AG10803 (cell line): ENCODE measurements around the gene KBTBD4.

Experiments used
- DNase-seq: peaks from one replicate; pipeline ENCODE4 v3.0.0; 2010; ENCODE audit warnings: low read depth
- H3K4me3 ChIP-seq: 2 replicates; pipeline ENCODE4 v1.5.1; 2011; ENCODE audit warnings: mild to moderate bottlenecking, low read length, control low read depth
- TF ChIP-seq, protein P1 (sequence below): conservative IDR thresholded peaks from 2 replicates; pipeline ENCODE4 v1.5.1; 2011; ENCODE audit warnings: mild to moderate bottlenecking, low read length, control low read depth, inconsistent platforms

The KBTBD4 gene

DNA sequence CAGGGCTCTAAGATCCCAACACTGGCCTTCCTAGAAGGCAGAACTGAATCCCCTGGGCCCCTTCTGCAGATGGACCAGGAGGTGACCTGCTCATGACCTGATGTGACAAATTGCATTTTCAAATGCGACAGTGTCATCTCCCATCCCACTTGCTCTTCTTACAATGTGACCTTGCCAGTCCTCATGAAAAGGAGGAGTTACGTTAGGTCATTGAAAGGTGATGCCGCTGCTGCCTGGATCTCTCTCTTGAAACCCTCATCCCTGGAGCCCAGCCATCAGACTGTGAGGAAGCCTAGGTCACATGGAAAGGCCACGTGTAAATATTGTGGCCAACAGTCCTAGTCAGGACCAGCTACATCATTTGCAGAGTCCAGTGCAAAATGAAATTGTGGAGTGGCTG, 21.1 kb upstream of the KBTBD4 start:
- H3K4me3 ChIP-seq, result no peak overlapping the region
- TF ChIP-seq, protein P1, sequence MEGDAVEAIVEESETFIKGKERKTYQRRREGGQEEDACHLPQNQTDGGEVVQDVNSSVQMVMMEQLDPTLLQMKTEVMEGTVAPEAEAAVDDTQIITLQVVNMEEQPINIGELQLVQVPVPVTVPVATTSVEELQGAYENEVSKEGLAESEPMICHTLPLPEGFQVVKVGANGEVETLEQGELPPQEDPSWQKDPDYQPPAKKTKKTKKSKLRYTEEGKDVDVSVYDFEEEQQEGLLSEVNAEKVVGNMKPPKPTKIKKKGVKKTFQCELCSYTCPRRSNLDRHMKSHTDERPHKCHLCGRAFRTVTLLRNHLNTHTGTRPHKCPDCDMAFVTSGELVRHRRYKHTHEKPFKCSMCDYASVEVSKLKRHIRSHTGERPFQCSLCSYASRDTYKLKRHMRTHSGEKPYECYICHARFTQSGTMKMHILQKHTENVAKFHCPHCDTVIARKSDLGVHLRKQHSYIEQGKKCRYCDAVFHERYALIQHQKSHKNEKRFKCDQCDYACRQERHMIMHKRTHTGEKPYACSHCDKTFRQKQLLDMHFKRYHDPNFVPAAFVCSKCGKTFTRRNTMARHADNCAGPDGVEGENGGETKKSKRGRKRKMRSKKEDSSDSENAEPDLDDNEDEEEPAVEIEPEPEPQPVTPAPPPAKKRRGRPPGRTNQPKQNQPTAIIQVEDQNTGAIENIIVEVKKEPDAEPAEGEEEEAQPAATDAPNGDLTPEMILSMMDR, result no peak
- DNase-seq, result no peak

DNA sequence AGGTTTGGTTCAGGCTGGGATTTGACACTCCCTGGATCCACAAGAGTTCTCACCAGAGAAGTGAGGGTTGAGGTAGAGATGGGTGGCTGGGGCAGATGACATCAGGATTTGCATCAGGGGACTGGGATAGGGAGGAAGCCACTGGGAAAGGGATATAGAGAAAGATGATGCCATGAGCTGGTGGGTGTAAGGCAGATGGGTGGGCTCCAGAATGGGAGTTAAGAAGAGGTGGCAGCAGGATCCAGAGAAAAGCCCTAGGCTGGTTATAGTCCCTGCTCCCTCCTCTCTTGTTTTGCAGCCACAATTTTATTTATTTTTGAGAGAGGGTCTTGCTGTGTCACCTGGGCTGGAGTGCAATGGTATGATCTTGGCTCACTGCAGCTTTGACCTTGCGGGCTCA, 17.2 kb upstream of the KBTBD4 start:
- no peak for DNase-seq
- H3K4me3 ChIP-seq, result no peak overlapping the region
- TF ChIP-seq, protein P1, result no peak

DNA sequence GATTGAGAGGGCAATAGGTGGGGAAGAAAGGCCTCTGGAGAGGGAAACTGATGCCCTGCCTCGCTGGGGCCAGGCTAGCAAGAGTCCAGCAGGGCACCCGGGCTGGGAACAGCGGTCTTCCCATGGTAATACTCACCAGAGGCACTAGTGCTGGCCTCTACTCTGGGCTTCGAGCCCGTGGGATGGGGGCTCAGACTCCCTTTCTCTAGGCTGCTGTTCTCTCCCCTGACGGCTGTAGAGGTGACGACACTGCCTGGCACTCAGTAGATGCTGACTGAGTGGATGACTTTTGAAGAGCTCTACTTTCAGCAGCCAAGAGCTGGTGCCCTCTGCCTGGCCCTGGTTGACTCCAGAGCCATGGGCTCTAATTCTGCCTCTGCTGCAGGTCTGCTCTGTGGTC, 16.3 kb upstream of the KBTBD4 start:
- TF ChIP-seq, protein P1, result no peak
- no peak overlapping the region for H3K4me3 ChIP-seq
- no peak for DNase-seq

DNA sequence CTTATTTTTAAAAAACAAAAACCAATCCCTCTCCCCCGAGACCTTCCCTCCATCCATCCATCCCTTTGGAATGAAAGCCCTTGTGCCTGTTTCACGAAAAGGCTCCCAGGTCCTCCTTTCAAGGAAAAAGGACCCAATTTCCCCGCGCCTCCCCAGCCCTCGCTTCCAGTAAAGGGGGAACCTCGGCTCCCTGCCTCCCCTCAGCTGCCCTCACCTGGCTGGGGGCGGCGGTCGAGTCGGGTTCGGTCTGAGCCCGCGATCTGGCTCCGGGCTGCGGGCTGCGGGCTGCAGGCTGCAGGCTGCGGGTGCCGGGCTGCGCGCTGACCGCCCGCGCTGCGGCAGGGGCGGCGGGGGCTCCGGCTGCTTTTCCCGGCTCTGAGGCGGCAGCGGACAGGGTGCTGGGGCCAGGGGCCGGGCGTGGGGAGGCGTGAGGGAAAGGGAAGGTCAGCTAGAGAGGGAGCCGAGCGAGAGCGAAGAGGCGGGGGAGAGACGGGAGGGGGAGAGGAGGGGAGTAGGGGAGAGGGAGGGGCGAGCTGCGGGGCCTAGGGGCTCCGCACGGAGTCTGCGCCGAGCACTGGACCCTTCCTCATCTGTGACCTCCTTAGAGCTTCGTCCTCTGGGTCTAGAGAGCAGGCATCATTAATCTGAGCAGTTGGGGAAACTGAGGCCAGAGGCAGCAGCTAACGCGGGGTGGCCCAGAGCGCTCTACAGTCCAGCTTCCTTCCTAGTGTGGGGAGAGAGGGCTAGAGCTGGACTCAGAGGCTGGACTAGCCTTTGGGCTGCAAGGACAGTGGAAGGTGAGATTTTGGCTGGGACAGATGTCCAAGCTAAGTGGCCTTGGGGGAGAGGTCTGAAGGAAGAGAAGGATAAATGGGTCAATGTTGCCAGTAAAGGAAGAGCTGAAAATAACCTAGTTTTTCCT, 15.4 kb upstream of the KBTBD4 start, which contains the start of gene C1QTNF4:
Gene C1QTNF4 (minus strand): TSS at position 478 of the 922 bp plus-strand sequence. CDS start 3,601 bp downstream, outside the sequence.
- DNase-seq, result no peak
- TF ChIP-seq, protein P1, result no peak
- H3K4me3 ChIP-seq, result peak within 1 kb of the TSS; percentile 27

GRCh38 chr11:47593492-47593933, 14.7 kb upstream of the KBTBD4 start:
- DNase-seq, result no peak
- TF ChIP-seq, protein P1, result no peak
- H3K4me3 ChIP-seq, result no peak overlapping the region

GRCh38 chr11:47592970-47593369, 14.2 kb upstream of the KBTBD4 start:
- no peak for DNase-seq
- no peak overlapping the region for H3K4me3 ChIP-seq
- TF ChIP-seq, protein P1, result no peak

- no peak overlapping the region for H3K4me3 ChIP-seq
- TF ChIP-seq, protein P1, result no peak
- no peak for DNase-seq
These were observed 13.5 kb upstream of the KBTBD4 start for GRCh38 chr11:47592251-47592650.
